PFSK-1 (cell line): ENCODE measurements around the gene RFK.

Experiments
- POLR2AphosphoS5 ChIP-seq: IDR thresholded peaks from 2 replicates; pipeline ENCODE4 v1.6.1; 2012; ENCODE audit warnings: low read depth, mild to moderate bottlenecking, control low read depth, low read length, moderate library complexity
- SIN3A ChIP-seq: IDR thresholded peaks from 2 replicates; pipeline ENCODE4 v1.6.1; 2012; ENCODE audit warnings: mild to moderate bottlenecking, low read length, moderate library complexity, borderline replicate concordance; ENCODE audit not compliant: insufficient read depth
- TAF1 ChIP-seq: IDR thresholded peaks from 2 replicates; pipeline ENCODE4 v1.6.1; 2012; ENCODE audit warnings: low read length, control low read depth, borderline replicate concordance; ENCODE audit not compliant: insufficient read depth

GRCh38 chr9:76357555-76357954, 36.7 kb downstream of the RFK start:
- TF ChIP-seq SIN3A = no peak
- TF ChIP-seq TAF1 = no peak
- no peak for TF ChIP-seq POLR2AphosphoS5
